ENCODE data around the gene MX2. TPM values are rescaled to one million over a fixed set of nuclear protein-coding genes. Genes with fewer than 3 reads are reported as not detected.

Gene MX2
- total RNA-seq, 6 experiments from 2014 or later, result 0.11 to 0.61 (median 0.36) TPM; not detected in 1

GRCh38 chr21:41374867-41375533, 13.2 kb downstream of the MX2 start:
- Mint-ChIP-seq H3K36me3 (ENCODE audit: low read depth) (no peaks in the 10 kb centered on the region), H3K4me1 (ENCODE audit: low read depth) (no peaks in the 10 kb centered on the region), H3K4me3 (no peak overlapping the region), H3K27me3 (ENCODE audit: insufficient read depth) (peaks cover 14% of the 10 kb centered on the region), H3K27ac (no peak overlapping the region), H3K9me3 (peaks cover under 1% of the 10 kb centered on the region; the same call in 1 of the 2 replicates)
- TF ChIP-seq CTCF (IDR thresholded peaks at IDR 0.05), result no peak
- no peak for DNase-seq

GRCh38 chr21:41375875-41376274, 14.0 kb downstream of the MX2 start:
- no peak for DNase-seq
- H3K36me3 Mint-ChIP-seq (ENCODE audit: low read depth), result no peaks in the 10 kb centered on the region
- no peaks in the 10 kb centered on the region for H3K4me1 Mint-ChIP-seq (ENCODE audit: low read depth)
- peaks cover 7% of the 10 kb centered on the region; the same call in 1 of the 2 replicates for H3K9me3 Mint-ChIP-seq
- H3K27ac Mint-ChIP-seq, result no peak overlapping the region
- TF ChIP-seq CTCF (IDR thresholded peaks at IDR 0.05), result no peak
- H3K27me3 Mint-ChIP-seq (ENCODE audit: insufficient read depth), result peaks cover 14% of the 10 kb centered on the region
- H3K4me3 Mint-ChIP-seq, result no peak overlapping the region

- no peak for TF ChIP-seq CTCF (IDR thresholded peaks at IDR 0.05)
- Mint-ChIP-seq H3K9me3 (peaks cover 16% of the 10 kb centered on the region), H3K4me1 (ENCODE audit: low read depth) (no peaks in the 10 kb centered on the region), H3K27ac (no peak overlapping the region), H3K36me3 (ENCODE audit: low read depth) (no peaks in the 10 kb centered on the region), H3K4me3 (no peak overlapping the region), H3K27me3 (ENCODE audit: insufficient read depth) (peaks cover 19% of the 10 kb centered on the region)
- no peak for DNase-seq
These were observed 15.9 kb downstream of the MX2 start for GRCh38 chr21:41377715-41378114.

GRCh38 chr21:41378849-41379248, 17.0 kb downstream of the MX2 start:
- H3K4me3 Mint-ChIP-seq, result no peak overlapping the region
- peaks cover 18% of the 10 kb centered on the region for H3K9me3 Mint-ChIP-seq
- no peak for TF ChIP-seq CTCF (IDR thresholded peaks at IDR 0.05)
- H3K27me3 Mint-ChIP-seq (ENCODE audit: insufficient read depth), result peaks cover 17% of the 10 kb centered on the region
- no peaks in the 10 kb centered on the region for H3K36me3 Mint-ChIP-seq (ENCODE audit: low read depth)
- no peak overlapping the region for H3K27ac Mint-ChIP-seq
- no peak for DNase-seq
- no peaks in the 10 kb centered on the region for H3K4me1 Mint-ChIP-seq (ENCODE audit: low read depth)

- Mint-ChIP-seq H3K36me3 (ENCODE audit: low read depth) (no peaks in the 10 kb centered on the region), H3K4me1 (ENCODE audit: low read depth) (no peaks in the 10 kb centered on the region), H3K27ac (no peak overlapping the region), H3K9me3 (peaks cover 18% of the 10 kb centered on the region), H3K4me3 (no peak overlapping the region), H3K27me3 (ENCODE audit: insufficient read depth) (peaks cover 17% of the 10 kb centered on the region)
- DNase-seq, result no peak
- no peak for TF ChIP-seq CTCF (IDR thresholded peaks at IDR 0.05)
These were observed 18.1 kb downstream of the MX2 start for GRCh38 chr21:41379901-41380300.
